Gastrocnemius medialis (tissue), 4 donors: ENCODE measurements around the gene TES. TPM values are rescaled to one million over a fixed set of nuclear protein-coding genes. Genes with fewer than 3 reads are reported as not detected.
"Not testable (repeated sequence)": the region's sequence is repeated elsewhere in the genome, so short reads cannot be mapped to it uniquely, and the experiment has no call there.

Experiments used
- ATAC-seq, 2 donors: fragments of 150-250 bp; one replicate each; pipeline ENCODE4 v1.9.1; 2016
- DNase-seq, 2 donors: peaks; one replicate each; pipeline ENCODE4 v3.0.0-alpha.2; 2019
- H3K27ac ChIP-seq, 4 donors: fragments of 200-600 bp; sonication (generic); 1 replicate in 1 of 4; 2 replicates in 3 of 4; pipeline ENCODE4 v1.5.1; 2016 to 2018; ENCODE audit warnings: mild to moderate bottlenecking in 2 of 4, moderate library complexity in 1 of 4
- H3K27me3 ChIP-seq, 3 donors: fragments of 200-600 bp; sonication (generic) in 2 of 3; 1 replicate in 1 of 3; 2 replicates in 2 of 3; pipeline versions ENCODE4 v1.5.1 to v1.6.0; 2016 to 2019; ENCODE audit warnings: mild to moderate bottlenecking in 1 of 3, moderate library complexity in 1 of 3
- H3K36me3 ChIP-seq, 2 donors: fragments of 200-600 bp; sonication (generic) in 1 of 2; one replicate each; pipeline ENCODE4 v1.5.1; 2017 to 2018
- H3K4me1 ChIP-seq, 2 donors: fragments of 200-600 bp; sonication (generic) in 1 of 2; one replicate each; pipeline ENCODE4 v1.5.1; 2016 to 2017; ENCODE audit warnings: mild to moderate bottlenecking in 2 of 2
- H3K4me3 ChIP-seq, 4 donors: fragments of 200-600 bp; sonication (generic) in 3 of 4; 1 replicate in 1 of 4; 2 replicates in 3 of 4; pipeline ENCODE4 v1.5.1; 2016 to 2019; ENCODE audit warnings: mild to moderate bottlenecking in 2 of 4
- H3K9me3 ChIP-seq, 3 donors: fragments of 200-600 bp; sonication (generic) in 2 of 3; 1 replicate in 1 of 3; 2 replicates in 2 of 3; pipeline ENCODE4 v1.5.1; 2016 to 2019
- POLR2A ChIP-seq, 2 donors: fragments of 450-650 bp; IDR thresholded peaks; one replicate each; pipeline ENCODE4 v1.6.1; 2017; ENCODE audit warnings: antibody characterized with exemption in 2 of 2, mild to moderate bottlenecking in 2 of 2, moderate library complexity in 2 of 2
- in situ Hi-C, 4 donors: fragments of 200-750 bp; cut with MboI; loops; one replicate each; pipeline versions ENCODE4 v1.15.0 to v1.8.0; 2017; ENCODE audit warnings: low sequenced_read_pairs in 4 of 4
- intact Hi-C: fragments of 100-400 bp; cut with DNase I; formaldehyde crosslinking; loops from one replicate; pipeline ENCODE4 v1.15.1; 2023; ENCODE audit warnings: low total_unique reads
- total RNA-seq, 4 donors: library from RNA; depleted of rRNA; stranded (reverse); fragments of >200 nt; gene quantifications; one replicate each; pipeline versions ENCODE4 v1.1.0 to v1.2.3, GENCODE V29; 2016
- TF ChIP-seq, protein P1 (sequence below), 5 experiments: fragments of 450-650 bp in 3 of 5; fragments of 200-600 bp in 2 of 5; sonication (generic) in 2 of 5; IDR thresholded peaks in 4 of 5; conservative IDR thresholded peaks in 1 of 5; 1 replicate in 4 of 5; 2 replicates in 1 of 5; pipeline ENCODE4 v1.5.1; 2016 to 2019; ENCODE audit warnings: antibody characterized with exemption in 5 of 5, mild to moderate bottlenecking in 3 of 5, moderate library complexity in 3 of 5

TES gene
- total RNA-seq, 4 donors from 2014 or later: 4.9 to 8.7 (median 6.2) TPM

DNA sequence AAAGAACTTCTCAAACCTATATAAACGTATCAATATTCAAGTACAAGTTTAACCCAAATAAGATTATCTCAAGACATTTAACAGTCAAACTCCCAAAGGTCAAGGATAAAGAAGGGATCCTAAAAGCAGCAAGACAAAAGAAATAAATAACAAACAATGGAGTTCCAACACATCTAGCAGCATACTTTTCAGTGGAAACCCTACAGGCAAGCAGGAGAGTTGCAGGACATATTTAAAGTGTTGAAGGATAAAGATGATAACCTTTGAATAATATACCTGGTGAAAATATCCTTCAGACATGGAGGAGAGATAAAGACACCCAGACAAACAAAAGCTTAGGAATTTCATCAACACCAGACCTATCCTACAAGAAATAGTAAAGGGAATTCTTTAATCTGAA, 82.8 kb downstream of the TES start:
- ATAC-seq (no peak), DNase-seq (no peak)
- H3K4me3 ChIP-seq: no peak overlapping the region
- no peak overlapping the region for H3K27ac ChIP-seq
- TF ChIP-seq, protein P1, sequence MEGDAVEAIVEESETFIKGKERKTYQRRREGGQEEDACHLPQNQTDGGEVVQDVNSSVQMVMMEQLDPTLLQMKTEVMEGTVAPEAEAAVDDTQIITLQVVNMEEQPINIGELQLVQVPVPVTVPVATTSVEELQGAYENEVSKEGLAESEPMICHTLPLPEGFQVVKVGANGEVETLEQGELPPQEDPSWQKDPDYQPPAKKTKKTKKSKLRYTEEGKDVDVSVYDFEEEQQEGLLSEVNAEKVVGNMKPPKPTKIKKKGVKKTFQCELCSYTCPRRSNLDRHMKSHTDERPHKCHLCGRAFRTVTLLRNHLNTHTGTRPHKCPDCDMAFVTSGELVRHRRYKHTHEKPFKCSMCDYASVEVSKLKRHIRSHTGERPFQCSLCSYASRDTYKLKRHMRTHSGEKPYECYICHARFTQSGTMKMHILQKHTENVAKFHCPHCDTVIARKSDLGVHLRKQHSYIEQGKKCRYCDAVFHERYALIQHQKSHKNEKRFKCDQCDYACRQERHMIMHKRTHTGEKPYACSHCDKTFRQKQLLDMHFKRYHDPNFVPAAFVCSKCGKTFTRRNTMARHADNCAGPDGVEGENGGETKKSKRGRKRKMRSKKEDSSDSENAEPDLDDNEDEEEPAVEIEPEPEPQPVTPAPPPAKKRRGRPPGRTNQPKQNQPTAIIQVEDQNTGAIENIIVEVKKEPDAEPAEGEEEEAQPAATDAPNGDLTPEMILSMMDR (IDR thresholded peaks at IDR 0.05 in 4 of 5, conservative IDR thresholded peaks at IDR 0.05 in 1 of 5): no peak
- no peak for TF ChIP-seq POLR2A (IDR thresholded peaks at IDR 0.05)
- no peaks in the 10 kb centered on the region for H3K4me1 ChIP-seq
- no peaks in the 10 kb centered on the region for H3K36me3 ChIP-seq
- in situ Hi-C loops (no loop called here), intact Hi-C loops (no loop called here)
- H3K9me3 ChIP-seq: peaks cover 0 to 3% (median 0%) of the 10 kb centered on the region in 3 donors
- no peaks in the 10 kb centered on the region for H3K27me3 ChIP-seq

DNA sequence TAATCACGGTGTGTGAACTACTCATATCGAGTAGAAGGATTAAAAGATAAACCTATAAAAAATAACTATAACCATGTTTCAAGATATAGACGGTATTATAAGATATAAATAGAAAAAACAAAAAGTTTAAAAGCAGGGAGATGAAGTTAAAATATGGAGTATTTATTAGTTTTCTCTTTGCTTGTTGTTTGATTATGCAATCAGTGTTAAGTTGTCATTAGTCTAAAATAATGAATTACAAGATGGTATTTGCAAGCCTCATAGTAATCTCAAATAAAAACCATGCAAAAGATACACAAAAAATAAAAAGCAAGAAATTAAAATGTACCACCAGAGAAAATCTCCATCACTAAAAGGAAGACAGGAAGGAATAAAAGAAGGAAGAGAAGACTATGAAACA, 83.3 kb downstream of the TES start:
- TF ChIP-seq, protein P1 (IDR thresholded peaks at IDR 0.05 in 4 of 5, conservative IDR thresholded peaks at IDR 0.05 in 1 of 5): no peak
- TF ChIP-seq POLR2A (IDR thresholded peaks at IDR 0.05): no peak
- no peaks in the 10 kb centered on the region for H3K4me1 ChIP-seq
- peaks cover 0 to 3% (median 0%) of the 10 kb centered on the region in 3 donors for H3K9me3 ChIP-seq
- no peak overlapping the region for H3K27ac ChIP-seq
- H3K4me3 ChIP-seq: no peak overlapping the region
- ATAC-seq (no peak), DNase-seq (no peak)
- H3K36me3 ChIP-seq: no peaks in the 10 kb centered on the region
- intact Hi-C loops (no loop called here), in situ Hi-C loops (no loop called here)
- no peaks in the 10 kb centered on the region for H3K27me3 ChIP-seq

GRCh38 chr7:116295903-116296302, 85.6 kb downstream of the TES start:
- H3K4me3 ChIP-seq, H3K9me3 ChIP-seq, in situ Hi-C loops, H3K4me1 ChIP-seq, intact Hi-C loops, DNase-seq, H3K36me3 ChIP-seq, H3K27ac ChIP-seq, ATAC-seq, H3K27me3 ChIP-seq: not testable (repeated sequence)

DNA sequence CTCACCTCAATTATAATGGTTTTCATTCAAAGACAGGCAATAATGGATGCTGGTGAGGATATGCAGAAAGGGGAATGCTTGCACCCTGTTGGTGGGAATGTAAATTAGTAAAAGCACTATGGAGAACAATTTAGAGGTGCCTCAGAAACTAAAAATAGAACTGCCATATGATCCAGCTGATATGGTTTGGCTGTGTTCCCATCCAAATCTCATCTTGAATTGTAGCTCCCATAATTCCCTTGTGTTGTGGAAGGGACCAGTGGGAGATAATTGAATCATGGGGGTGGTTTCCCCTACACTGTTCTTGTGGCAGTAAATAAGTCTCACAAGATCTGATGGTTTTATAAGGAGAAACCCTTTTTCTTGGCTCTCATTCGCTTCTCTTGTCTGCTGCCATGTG, 87.7 kb downstream of the TES start:
- H3K36me3 ChIP-seq: no peaks in the 10 kb centered on the region
- TF ChIP-seq, protein P1 (IDR thresholded peaks at IDR 0.05 in 4 of 5, conservative IDR thresholded peaks at IDR 0.05 in 1 of 5): no peak
- no peak for TF ChIP-seq POLR2A (IDR thresholded peaks at IDR 0.05)
- intact Hi-C loops: no loop called here

GRCh38 chr7:116298576-116298975, 88.2 kb downstream of the TES start:
- no peak for DNase-seq
- TF ChIP-seq, protein P1 (IDR thresholded peaks at IDR 0.05 in 4 of 5, conservative IDR thresholded peaks at IDR 0.05 in 1 of 5): no peak
- no peak for TF ChIP-seq POLR2A (IDR thresholded peaks at IDR 0.05)
- in situ Hi-C loops: no loop called here
- Histone ChIP-seq H3K27me3 (no peaks in the 10 kb centered on the region), H3K9me3 (peaks cover 0 to 3% (median 0%) of the 10 kb centered on the region in 3 donors), H3K4me3 (no peak overlapping the region), H3K4me1 (no peaks in the 10 kb centered on the region), H3K36me3 (no peaks in the 10 kb centered on the region), H3K27ac (no peak overlapping the region)
- intact Hi-C loops: no loop called here
- ATAC-seq: no peak

More for the DNA sequence above, 87.7 kb downstream of the TES start:
- ATAC-seq: no peak
- no peak overlapping the region for H3K27ac ChIP-seq
- H3K4me1 ChIP-seq: no peaks in the 10 kb centered on the region
- DNase-seq: no peak
- in situ Hi-C loops: no loop called here
- H3K9me3 ChIP-seq: peaks cover 0 to 3% (median 0%) of the 10 kb centered on the region in 3 donors
- H3K27me3 ChIP-seq: no peaks in the 10 kb centered on the region
- H3K4me3 ChIP-seq: no peak overlapping the region
